IMR-90 (cell line): ENCODE results near the gene SLC6A17. TPM values are rescaled to one million over a fixed set of nuclear protein-coding genes. Genes with fewer than 3 reads are reported as not detected.

ENCODE experiments used
- ATAC-seq: fragments of 200-7000 bp; cut with Tn5 transposase; 2 replicates; pipeline ENCODE4 v1.9.1; 2020; ENCODE audit warnings: low read depth, mild to moderate bottlenecking, moderate library complexity
- BruUV-seq: library from RNA; stranded (reverse); fragments of 400-500 nt; replicated peaks from 2 replicates; lab custom pipeline; 2021; lab: Mats Ljungman, UMichigan
- CTCF ChIA-PET: fragments of 300-600 bp; formaldehyde crosslinking; extraction: SDS; loops from one replicate; lab custom pipeline; 2021; ENCODE audit warnings: antibody characterized with exemption; lab: Yijun Ruan, JAX
- POLR2A ChIA-PET: fragments of 300-600 bp; sonication (Branson Sonifier 250); formaldehyde crosslinking; loops from one replicate; lab custom pipeline; 2022; ENCODE audit warnings: antibody characterized with exemption; ENCODE audit not compliant: unreplicated experiment; lab: Charles Lee
- DNase-seq: peaks from one replicate; pipeline ENCODE4 v3.0.0; 2013
- H2AFZ ChIP-seq: replicated peaks from 2 replicates; pipeline ENCODE3; 2013; ENCODE audit warnings: low read length, mild to moderate bottlenecking; ENCODE audit not compliant: poor library complexity
- H2AK5ac ChIP-seq: 2 replicates; pipeline ENCODE4 v1.6.1; 2013; ENCODE audit warnings: low read depth, low read length, inconsistent platforms
- H2AK9ac ChIP-seq: replicated peaks from 2 replicates; pipeline ENCODE3; 2013; ENCODE audit warnings: mild to moderate bottlenecking, low read depth, low read length, moderate library complexity; ENCODE audit not compliant: poor library complexity
- H2BK120ac ChIP-seq: 2 replicates; pipeline ENCODE4 v1.6.1; 2013; ENCODE audit warnings: low read depth, low read length, inconsistent platforms
- H2BK15ac ChIP-seq: 3 replicates; pipeline ENCODE4 v1.6.1; 2013; ENCODE audit warnings: low read depth, low read length, inconsistent platforms
- H2BK20ac ChIP-seq: 2 replicates; pipeline ENCODE4 v1.6.1; 2013; ENCODE audit warnings: low read depth, mild to moderate bottlenecking, inconsistent platforms, low read length, moderate library complexity
- H2BK5ac ChIP-seq: 2 replicates; pipeline ENCODE4 v1.6.1; 2013; ENCODE audit warnings: mild to moderate bottlenecking, low read depth, low read length, inconsistent platforms; ENCODE audit not compliant: poor library complexity, severe bottlenecking
- H3K14ac ChIP-seq: replicated peaks from 2 replicates; pipeline ENCODE4 v1.6.1; 2013; ENCODE audit warnings: low read depth, low read length, inconsistent platforms
- H3K18ac ChIP-seq: 2 replicates; pipeline ENCODE4 v1.6.1; 2013; ENCODE audit warnings: low read depth, low read length, control low read depth
- H3K23ac ChIP-seq: 2 replicates; pipeline ENCODE4 v1.6.1; 2013; ENCODE audit warnings: low read depth, low read length, inconsistent platforms
- H3K27ac ChIP-seq: 2 replicates; pipeline ENCODE4 v1.5.1; 2013; ENCODE audit warnings: mild to moderate bottlenecking, control low read depth, low read length; ENCODE audit not compliant: insufficient read depth
- H3K27me3 ChIP-seq: 2 replicates; pipeline ENCODE4 v1.6.1; 2013; ENCODE audit warnings: low read length; ENCODE audit not compliant: control insufficient read depth, insufficient read depth
- H3K36me3 ChIP-seq: 2 replicates; pipeline ENCODE4 v1.6.1; 2013; ENCODE audit warnings: low read length, mixed read lengths; ENCODE audit not compliant: control insufficient read depth, insufficient read depth
- H3K4ac ChIP-seq: 2 replicates; pipeline ENCODE4 v1.6.1; 2013; ENCODE audit warnings: low read depth, low read length, inconsistent platforms
- H3K4me1 ChIP-seq: 2 replicates; pipeline ENCODE4 v1.6.1; 2013; ENCODE audit warnings: low read length, mixed read lengths; ENCODE audit not compliant: control insufficient read depth, insufficient read depth
- H3K4me2 ChIP-seq: 2 replicates; pipeline ENCODE4 v1.6.1; 2013; ENCODE audit warnings: low read depth, mild to moderate bottlenecking, control low read depth, low read length, moderate library complexity
- H3K4me3 ChIP-seq: 2 replicates; pipeline ENCODE4 v1.5.1; 2013; ENCODE audit warnings: low read depth, mild to moderate bottlenecking, control low read depth, low read length, moderate library complexity; ENCODE audit not compliant: insufficient read depth
- H3K56ac ChIP-seq: 2 replicates; pipeline ENCODE4 v1.6.1; 2013; ENCODE audit warnings: low read length, inconsistent platforms; ENCODE audit not compliant: insufficient read depth; ENCODE audit errors: extremely low read depth
- H3K79me1 ChIP-seq, 2 experiments: 2 replicates each; pipeline ENCODE4 v1.6.1; 2013; ENCODE audit warnings: low read length in 2 of 2, inconsistent platforms in 1 of 2, low read depth in 1 of 2
- H3K9ac ChIP-seq: 2 replicates; pipeline ENCODE4 v1.6.1; 2013; ENCODE audit warnings: low read depth, low read length, control low read depth
- H3K9me1 ChIP-seq: 2 replicates; pipeline ENCODE4 v1.6.1; 2013; ENCODE audit warnings: low read length, inconsistent platforms; ENCODE audit not compliant: insufficient read depth
- H3K9me3 ChIP-seq: 2 replicates; pipeline ENCODE4 v1.6.1; 2013; ENCODE audit warnings: low read length; ENCODE audit not compliant: control insufficient read depth, insufficient read depth
- H4K20me1 ChIP-seq: 2 replicates; pipeline ENCODE4 v1.6.1; 2013; ENCODE audit warnings: low read length, inconsistent platforms; ENCODE audit not compliant: insufficient read depth
- H4K5ac ChIP-seq: 2 replicates; pipeline ENCODE4 v1.6.1; 2013; ENCODE audit warnings: mild to moderate bottlenecking, low read depth, low read length, control low read depth
- H4K8ac ChIP-seq, 2 experiments: 2 replicates each; pipeline ENCODE4 v1.6.1; 2013; ENCODE audit warnings: low read depth in 2 of 2, low read length in 2 of 2, control low read depth in 1 of 2, inconsistent platforms in 1 of 2
- H4K91ac ChIP-seq: 2 replicates; pipeline ENCODE4 v1.6.1; 2013; ENCODE audit warnings: low read depth, low read length, inconsistent platforms; ENCODE audit not compliant: insufficient read depth
- CEBPB ChIP-seq: IDR thresholded peaks from 2 replicates; pipeline ENCODE4 v1.6.1; 2012; ENCODE audit warnings: low read depth, low read length, improper control_type of control experiment
- FOS ChIP-seq: fragments of 150-350 bp; IDR thresholded peaks from 2 replicates; pipeline ENCODE4 v1.6.1; 2016; ENCODE audit warnings: low read depth, low read length
- MAFK ChIP-seq: IDR thresholded peaks from 2 replicates; pipeline ENCODE4 v1.6.1; 2012; ENCODE audit warnings: low read depth, low read length, improper control_type of control experiment
- MAZ ChIP-seq: IDR thresholded peaks from 2 replicates; pipeline ENCODE4 v1.6.1; 2012; ENCODE audit warnings: low read depth, mild to moderate bottlenecking, low read length, improper control_type of control experiment, moderate library complexity, borderline replicate concordance
- POLR2A ChIP-seq: IDR thresholded peaks from 2 replicates; pipeline ENCODE4 v1.6.1; 2012; ENCODE audit warnings: mild to moderate bottlenecking, low read depth, low read length
- RAD21 ChIP-seq: IDR thresholded peaks from 2 replicates; pipeline ENCODE4 v1.6.1; 2012; ENCODE audit warnings: low read length, improper control_type of control experiment
- RCOR1 ChIP-seq: IDR thresholded peaks from 2 replicates; pipeline ENCODE4 v1.6.1; 2012; ENCODE audit warnings: mild to moderate bottlenecking, low read length, improper control_type of control experiment; ENCODE audit not compliant: insufficient replicate concordance
- RFX5 ChIP-seq: IDR thresholded peaks from 2 replicates; pipeline ENCODE4 v1.8.0; 2012; ENCODE audit warnings: low read depth, mild to moderate bottlenecking, low read length, moderate library complexity
- SMC3 ChIP-seq: fragments of 150-350 bp; IDR thresholded peaks from 2 replicates; pipeline ENCODE4 v1.6.1; 2016; ENCODE audit warnings: low read depth, mild to moderate bottlenecking, antibody characterized with exemption, low read length, moderate library complexity
- WGBS, 2 experiments: methylation state at CpG; one replicate each; pipeline versions ENCODE4 v1.1.5 to v1.1.7; 2013; ENCODE audit warnings: missing lambda C conversion rate in 2 of 2; ENCODE audit not compliant: insufficient read length in 1 of 2; ENCODE audit errors: extremely low coverage in 2 of 2; 5-methylcytosine and 5-hydroxymethylcytosine counted together
- dilution Hi-C: fragments of 300-500 bp; cut with HindIII; formaldehyde crosslinking; loops from one replicate; pipeline ENCODE4 v1.14.3; 2018; ENCODE audit warnings: low sequenced_read_pairs; ENCODE audit not compliant: unreplicated experiment
- in situ Hi-C: fragments of 300-500 bp; cut with MboI; formaldehyde crosslinking; loops from 3 replicates; pipeline ENCODE4 v1.14.3; 2019; ENCODE audit warnings: low sequenced_read_pairs, inconsistent platforms, mixed read lengths
- intact Hi-C: fragments of 100-400 bp; cut with micrococcal nuclease; formaldehyde crosslinking; loops from 2 replicates; pipeline ENCODE4 v1.10.0; 2022
- polyA plus RNA-seq, 3 experiments: library from polyadenylated mRNA; depleted of rRNA; stranded (reverse); fragments of >200 nt; gene quantifications; 2 replicates each; pipeline ENCODE4 v1.2.3, GENCODE V29; 2012; ENCODE audit warnings: low replicate concordance in 1 of 3
- total RNA-seq: library from RNA; depleted of rRNA; stranded (reverse); fragments of >200 nt; gene quantifications from 2 replicates; pipeline ENCODE4 v1.2.3, GENCODE V29; 2012
- TF ChIP-seq, protein P1 (sequence below): conservative IDR thresholded peaks from 2 replicates; pipeline ENCODE4 v1.5.1; 2012; ENCODE audit warnings: mild to moderate bottlenecking, low read depth, low read length, improper control_type of control experiment
- TF ChIP-seq, protein P2 (sequence below): fragments of 150-350 bp; IDR thresholded peaks from 2 replicates; pipeline ENCODE4 v1.6.1; 2017; ENCODE audit warnings: mild to moderate bottlenecking, antibody characterized with exemption, low read length, low read depth

The SLC6A17 gene
- total and polyA plus RNA-seq, 2 of the 4 experiments (the other 2 are of a cell fraction), result 0.54 to 0.82 TPM

DNA sequence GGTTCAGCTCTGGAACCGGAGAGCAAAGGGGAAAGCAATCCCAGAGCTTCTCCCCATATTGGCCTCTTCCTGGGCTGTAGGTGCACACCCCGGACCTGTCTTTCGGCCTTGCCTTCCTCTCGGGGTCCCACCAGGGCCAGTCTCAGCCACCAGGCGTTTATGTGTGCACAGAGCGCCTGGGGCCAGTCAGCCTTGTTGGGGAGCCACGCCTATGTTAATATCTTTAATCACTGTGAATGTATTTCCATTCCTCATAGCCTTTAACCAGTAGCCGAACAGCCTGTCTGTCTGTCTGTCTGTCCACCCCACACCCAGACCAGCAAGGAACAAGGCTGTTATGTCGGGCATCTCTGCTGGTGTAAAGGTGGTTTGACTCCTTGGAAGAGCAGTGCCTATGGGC, 78.6 kb downstream of the SLC6A17 start:
- Histone ChIP-seq H2AFZ (no peak overlapping the region), H3K27me3 (no peaks in the 10 kb centered on the region; the same call in 1 of the 2 replicates), H3K79me1 (no peaks in the 10 kb centered on the region), H3K4ac (no peak overlapping the region), H2BK120ac (no peak overlapping the region), H2AK5ac (no peak overlapping the region), H3K27ac (no peak overlapping the region), H2BK20ac (no peak overlapping the region), H3K56ac (no peak overlapping the region), H3K4me3 (no peak overlapping the region), H3K4me1 (no peaks in the 10 kb centered on the region), H2BK5ac (no peak overlapping the region), H3K14ac (no peak overlapping the region), H3K9ac (no peak overlapping the region), H3K18ac (no peak overlapping the region), H3K9me3 (no peaks in the 10 kb centered on the region), H4K20me1 (no peaks in the 10 kb centered on the region), H4K5ac (no peak overlapping the region), H2AK9ac (peak overlapping the region; percentile 37), H3K9me1 (no peaks in the 10 kb centered on the region), H2BK15ac (no peak overlapping the region), H4K91ac (no peak overlapping the region), H4K8ac (no peak overlapping the region), H3K36me3 (no peaks in the 10 kb centered on the region), H3K23ac (no peak overlapping the region), H3K4me2 (no peak overlapping the region)
- no peak for ATAC-seq
- no CpG with 5 or more reads among the region's 9 CpGs for WGBS, 2 experiments
- CTCF ChIA-PET, result no interaction called here
- in situ Hi-C loops, result no loop called here
- POLR2A ChIA-PET, result no interaction called here
- no TSS peak for BruUV-seq
- DNase-seq, result no peak
- no peak for TF ChIP-seq MAZ
- TF ChIP-seq RCOR1, result no peak
- TF ChIP-seq CEBPB, result no peak
- no peak for TF ChIP-seq RFX5
- TF ChIP-seq RAD21, result no peak
- no peak for TF ChIP-seq MAFK
- TF ChIP-seq, protein P1, sequence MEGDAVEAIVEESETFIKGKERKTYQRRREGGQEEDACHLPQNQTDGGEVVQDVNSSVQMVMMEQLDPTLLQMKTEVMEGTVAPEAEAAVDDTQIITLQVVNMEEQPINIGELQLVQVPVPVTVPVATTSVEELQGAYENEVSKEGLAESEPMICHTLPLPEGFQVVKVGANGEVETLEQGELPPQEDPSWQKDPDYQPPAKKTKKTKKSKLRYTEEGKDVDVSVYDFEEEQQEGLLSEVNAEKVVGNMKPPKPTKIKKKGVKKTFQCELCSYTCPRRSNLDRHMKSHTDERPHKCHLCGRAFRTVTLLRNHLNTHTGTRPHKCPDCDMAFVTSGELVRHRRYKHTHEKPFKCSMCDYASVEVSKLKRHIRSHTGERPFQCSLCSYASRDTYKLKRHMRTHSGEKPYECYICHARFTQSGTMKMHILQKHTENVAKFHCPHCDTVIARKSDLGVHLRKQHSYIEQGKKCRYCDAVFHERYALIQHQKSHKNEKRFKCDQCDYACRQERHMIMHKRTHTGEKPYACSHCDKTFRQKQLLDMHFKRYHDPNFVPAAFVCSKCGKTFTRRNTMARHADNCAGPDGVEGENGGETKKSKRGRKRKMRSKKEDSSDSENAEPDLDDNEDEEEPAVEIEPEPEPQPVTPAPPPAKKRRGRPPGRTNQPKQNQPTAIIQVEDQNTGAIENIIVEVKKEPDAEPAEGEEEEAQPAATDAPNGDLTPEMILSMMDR, result no peak
- no peak for TF ChIP-seq POLR2A
- TF ChIP-seq, protein P2, sequence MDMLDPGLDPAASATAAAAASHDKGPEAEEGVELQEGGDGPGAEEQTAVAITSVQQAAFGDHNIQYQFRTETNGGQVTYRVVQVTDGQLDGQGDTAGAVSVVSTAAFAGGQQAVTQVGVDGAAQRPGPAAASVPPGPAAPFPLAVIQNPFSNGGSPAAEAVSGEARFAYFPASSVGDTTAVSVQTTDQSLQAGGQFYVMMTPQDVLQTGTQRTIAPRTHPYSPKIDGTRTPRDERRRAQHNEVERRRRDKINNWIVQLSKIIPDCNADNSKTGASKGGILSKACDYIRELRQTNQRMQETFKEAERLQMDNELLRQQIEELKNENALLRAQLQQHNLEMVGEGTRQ, result no peak
- no peak for TF ChIP-seq FOS
- no peak for TF ChIP-seq SMC3
- intact Hi-C loops, result no loop called here
- dilution Hi-C loops, result no loop called here
